ENCODE data around the gene ZNF710.

The ZNF710 gene

DNA sequence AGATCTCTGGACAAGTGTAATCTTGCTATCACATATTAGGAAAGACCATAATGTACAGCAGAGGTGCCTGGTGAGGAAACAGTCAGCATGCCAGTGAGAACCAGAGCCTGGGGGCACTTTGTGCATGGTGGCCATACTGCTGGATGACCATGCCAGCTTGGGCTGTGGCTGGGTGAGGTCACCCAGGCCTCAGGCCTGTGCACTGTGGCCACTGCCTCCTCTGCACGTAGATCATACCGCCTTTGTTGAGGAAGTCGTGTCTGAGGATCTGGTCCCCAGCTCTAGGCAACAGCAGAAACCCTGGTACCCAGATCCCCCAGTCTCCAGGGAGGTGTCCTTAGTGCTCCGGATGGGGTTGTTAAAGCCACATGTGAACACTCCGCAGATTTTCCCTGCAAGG lies 38.9 kb downstream of the ZNF710 start:
- DNase-seq (ENCODE audit: low read depth in 2 of 2), result no peak

DNA sequence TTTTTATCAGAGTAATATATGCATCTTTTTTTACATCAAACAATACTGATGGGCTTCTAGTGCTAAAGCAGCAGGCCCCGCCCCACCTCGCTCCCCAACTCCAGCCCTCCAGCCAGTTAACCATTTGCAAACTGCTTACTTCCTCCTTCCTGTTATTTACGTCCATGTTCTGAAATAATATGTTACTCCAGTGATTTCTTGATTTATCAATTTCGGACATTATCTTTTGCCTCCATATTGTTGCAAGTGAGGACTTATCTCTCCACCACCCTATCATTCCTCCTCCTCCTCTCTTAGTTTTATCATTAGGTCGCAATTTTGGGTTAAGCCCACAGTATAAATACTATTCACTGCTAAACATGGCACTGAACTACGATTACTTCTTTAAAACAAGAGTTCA lies 39.5 kb downstream of the ZNF710 start:
- DNase-seq (ENCODE audit: low read depth in 2 of 2), result no peak

DNA sequence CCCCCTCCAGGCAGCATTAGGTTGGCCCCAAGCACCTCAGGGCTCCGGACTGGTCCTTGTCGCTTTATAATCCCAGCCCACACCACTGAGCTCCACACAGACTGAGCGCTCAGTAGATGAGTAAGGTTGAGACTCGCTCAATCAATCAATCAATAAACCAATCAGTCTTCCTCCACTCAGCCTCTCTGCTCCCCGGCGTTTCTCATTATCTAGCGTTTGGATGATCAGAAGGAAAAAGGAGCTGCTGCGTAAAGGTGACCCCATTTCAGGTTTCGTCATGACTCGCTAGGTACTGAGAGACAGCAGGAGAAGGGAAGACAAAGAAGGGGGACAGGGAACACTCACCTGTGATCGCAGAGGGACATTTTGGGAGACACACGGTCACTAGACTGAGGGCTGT lies 41.2 kb downstream of the ZNF710 start:
- no peak for DNase-seq (ENCODE audit: low read depth in 2 of 2)

DNA sequence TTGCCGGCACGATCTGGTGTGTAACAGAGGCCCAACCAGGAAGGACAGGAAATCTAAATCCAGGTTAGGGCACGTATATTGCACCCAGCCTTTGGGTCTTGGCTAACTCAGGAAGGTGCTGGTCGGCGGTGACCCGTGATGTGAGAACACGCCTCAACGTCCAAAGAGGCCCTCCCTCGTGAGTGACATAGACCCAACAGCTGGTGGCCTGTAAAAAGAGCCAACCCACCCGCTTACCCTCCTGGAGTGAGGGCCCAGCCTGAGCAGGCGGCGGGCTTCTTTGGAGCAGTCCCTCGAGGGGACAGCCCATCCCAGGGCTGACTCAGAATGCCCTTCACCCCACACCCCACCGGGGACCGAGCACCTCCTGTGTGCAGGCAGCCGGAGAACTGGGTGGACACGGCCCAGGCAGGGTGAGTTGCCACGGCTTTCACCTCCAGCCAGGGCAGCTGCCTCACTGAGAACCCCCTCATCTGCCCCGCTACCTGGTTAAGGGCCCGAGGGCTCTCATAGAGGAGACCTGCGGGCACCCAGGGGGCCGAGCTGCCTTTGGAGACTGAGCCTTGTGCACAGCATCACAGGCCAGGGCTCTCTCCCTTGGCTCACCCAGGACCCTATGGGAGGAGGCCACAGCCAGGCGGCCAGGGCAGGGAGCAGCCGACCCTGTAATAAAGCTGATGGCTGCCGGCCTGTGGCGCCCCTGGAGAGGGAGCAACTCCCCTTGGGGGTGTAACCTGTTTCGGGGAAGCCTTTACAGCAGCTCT lies 41.8 kb downstream of the ZNF710 start:
- no peak for DNase-seq (ENCODE audit: low read depth in 2 of 2)

DNA sequence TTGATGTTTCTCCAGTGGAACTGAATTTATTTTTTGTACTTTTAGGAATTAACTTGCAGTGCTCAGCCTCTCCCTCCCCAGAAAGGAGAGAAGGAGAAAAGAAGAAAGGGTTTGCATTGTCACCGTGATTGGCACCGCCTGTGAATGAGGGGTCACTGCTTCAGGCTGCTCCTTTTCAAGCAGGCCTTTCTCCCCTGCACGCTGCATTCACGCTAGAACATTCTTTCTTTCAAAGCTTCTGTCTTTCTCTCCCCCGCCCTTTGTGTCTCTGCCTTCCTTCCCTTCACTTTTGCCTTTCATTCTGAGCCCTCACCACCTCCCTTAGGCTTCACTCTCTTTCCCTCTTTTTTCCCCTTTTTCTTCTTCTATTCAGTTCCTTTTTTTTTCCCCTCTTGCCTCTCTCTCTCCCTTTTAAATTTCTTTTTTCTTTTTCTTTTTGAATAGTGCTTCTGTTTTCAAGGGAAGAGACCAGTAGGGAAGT lies 42.4 kb downstream of the ZNF710 start:
- no peak for DNase-seq (ENCODE audit: low read depth in 2 of 2)

DNA sequence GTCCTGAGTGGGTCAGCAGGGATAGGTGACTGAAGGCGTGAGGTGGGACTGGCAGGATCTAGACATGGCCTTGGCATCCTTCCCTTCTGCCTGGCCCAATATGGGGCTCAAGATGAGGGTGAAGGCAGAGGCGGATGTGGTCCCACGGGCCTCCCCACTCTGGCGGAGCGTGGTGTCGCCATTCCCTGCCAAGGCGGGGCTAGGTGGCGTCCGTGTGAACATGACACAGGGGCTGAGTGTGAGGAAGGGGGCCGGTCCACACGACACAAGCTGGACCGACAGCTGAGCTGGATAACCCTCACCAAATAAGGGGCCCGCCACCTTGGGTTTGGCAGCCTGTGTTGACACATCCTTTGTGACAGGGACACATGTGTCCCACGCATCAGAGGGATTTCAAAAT lies 43.1 kb downstream of the ZNF710 start:
- DNase-seq (ENCODE audit: low read depth in 2 of 2), result no peak

DNA sequence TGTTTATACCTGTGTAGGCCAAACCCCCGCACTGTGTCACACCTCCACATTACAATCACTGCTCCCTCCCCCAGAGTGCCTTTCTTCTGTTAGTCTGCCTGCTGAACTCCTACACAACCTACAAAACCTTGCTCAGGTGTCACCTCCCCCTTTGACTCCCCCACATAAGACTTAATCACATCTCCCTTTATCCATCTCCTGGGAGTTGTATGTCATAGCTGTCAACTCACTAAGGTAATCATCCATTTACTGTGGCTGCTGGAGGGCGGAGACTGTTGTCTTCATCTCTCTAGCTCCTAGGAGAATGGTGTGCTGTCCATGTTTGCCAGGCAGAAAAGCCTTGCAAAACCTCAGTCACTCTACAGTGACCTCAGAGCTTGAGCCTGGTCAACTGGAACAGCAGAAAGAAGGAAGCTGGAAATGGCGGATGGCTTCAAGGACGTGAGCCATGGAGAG lies 43.8 kb downstream of the ZNF710 start:
- no peak for DNase-seq (ENCODE audit: low read depth in 2 of 2)

DNA sequence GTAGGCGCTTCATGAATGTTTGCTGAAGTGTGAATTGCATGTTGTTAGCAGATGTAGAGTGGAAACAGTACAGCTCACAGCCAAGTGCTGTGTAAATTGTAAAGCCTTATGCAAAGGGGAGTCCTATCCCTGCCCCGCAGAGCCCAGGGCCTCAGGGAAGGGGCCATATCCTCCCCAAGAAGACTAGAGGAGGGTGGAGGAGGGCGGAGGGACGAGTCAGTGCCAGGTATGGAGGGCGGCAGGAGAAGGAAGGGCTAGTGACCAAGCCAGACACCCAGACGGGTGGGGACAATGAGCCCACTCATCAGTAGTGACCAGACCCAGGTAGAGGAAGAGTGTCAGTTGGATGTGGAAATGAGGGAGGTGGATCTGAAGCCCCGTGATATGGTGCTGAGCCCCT lies 45.2 kb downstream of the ZNF710 start:
- no peak for DNase-seq (ENCODE audit: low read depth in 2 of 2)

DNA sequence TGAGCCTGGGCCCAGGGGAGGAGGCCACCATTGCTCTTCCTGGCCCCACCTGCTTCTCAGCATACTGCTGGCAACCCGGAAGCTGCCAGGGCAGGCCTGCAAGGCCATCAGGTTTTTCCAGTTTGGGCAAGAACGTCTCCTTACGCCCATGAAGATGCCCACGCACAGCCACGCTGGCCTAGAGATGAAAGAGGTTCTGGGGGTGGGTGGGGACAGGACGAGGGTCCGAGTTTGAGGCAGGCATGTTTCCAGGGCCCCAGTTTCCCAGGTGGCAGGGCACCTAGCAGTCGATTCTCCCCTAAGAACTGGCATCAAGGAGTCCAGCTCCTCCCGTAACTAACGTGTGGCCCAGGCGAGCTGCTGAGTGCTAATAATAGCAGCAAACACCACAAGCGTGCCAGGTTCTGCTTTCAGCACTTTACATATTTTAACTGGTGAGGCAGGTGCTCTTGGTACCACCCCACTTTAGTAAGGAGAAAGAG lies 45.8 kb downstream of the ZNF710 start:
- DNase-seq (ENCODE audit: low read depth in 2 of 2), result no peak

DNA sequence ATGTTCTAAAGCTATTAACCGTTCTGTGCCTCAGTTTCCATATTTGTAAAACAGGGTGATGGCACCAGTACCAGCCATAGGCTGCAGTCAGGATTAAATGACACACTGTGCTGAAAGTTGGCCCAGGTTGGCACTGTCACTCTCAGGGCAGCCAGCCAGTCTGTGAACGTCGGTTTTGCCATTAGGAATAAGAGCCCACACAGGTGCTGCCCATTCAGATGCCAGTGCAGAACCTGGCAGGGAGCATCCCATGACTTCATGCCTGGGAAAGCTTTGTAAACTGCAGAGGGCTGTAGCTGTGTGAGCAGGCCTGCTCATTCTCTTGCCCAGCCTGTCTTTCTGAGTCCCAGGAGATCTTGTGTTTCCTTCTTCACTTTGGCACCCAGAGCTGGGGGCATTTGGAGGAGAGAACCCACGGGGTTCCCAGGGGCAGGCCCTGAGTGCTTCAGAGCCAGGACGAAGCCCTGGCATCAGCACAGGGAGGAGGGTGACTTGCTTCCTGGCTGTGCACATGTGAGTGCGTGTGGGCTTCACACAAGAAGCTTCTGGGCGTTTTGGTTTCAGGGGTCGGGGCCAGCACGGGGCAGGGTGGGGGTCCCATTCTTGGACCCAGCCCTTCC lies 46.9 kb downstream of the ZNF710 start:
- no peak for DNase-seq (ENCODE audit: low read depth in 2 of 2)

DNA sequence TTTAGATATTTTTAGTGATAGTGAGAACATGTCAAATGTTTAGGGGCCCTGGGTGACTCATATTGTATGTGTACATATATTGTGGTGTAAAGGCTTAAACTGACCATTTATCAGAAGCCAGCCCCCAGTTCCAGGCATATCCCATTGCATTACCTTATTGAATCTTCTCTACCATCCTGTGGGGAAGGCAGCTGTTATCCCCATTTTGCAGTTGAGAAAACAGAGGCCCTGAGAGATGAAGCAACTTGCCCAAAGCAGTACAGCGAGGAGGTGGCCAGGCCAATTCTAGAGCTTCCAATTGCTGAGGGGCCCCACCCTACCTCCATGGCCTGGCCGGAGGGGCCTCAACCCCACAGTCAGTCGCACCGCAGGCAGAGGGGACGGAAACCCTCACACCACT lies 47.9 kb downstream of the ZNF710 start:
- no peak for DNase-seq (ENCODE audit: low read depth in 2 of 2)

DNA sequence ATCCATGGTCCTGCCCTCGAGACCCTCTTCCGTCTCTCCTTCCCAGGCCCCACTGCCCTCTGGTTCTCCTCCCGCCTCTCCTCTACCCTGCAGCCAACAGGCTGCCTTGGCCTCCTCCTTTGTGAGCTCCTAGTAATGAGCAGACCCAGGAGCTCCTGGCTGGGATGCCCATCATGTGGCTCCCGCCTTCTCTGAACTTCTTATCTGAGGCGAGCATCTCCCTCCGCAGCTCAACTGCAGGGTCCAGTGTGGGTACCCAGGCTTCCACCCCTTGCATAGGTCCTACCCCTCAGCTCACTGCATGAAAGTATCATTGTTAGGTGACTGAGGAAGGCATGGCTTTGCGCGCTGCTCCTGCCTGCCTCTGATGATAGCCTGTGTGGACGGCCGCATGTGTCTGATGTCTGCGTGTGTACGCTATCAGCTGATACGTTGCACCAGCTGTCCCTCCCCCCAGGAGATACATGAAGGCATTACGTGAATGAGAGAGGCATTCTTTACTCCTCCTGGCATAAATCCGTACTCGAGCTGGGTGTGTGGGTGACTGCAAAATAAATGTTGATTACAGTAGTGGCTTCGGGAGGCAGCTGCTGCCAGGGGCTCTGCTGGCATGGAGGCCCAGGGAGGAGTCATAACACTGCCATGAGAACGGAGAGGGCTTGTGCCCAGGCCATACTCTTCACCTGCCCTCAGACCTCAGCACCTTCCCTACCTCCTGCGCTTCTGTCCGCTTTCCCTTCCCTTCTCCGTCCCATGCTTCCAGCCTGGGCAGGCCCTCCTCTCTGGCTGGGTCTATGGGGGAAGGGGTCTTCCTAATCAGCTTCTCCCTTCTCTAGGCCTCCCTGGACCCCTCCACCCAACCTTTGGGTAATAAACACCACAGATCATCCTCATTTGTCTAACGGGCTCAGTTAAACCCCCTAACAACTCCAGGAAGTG lies 48.8 kb downstream of the ZNF710 start:
- no peak for DNase-seq (ENCODE audit: low read depth in 2 of 2)

DNA sequence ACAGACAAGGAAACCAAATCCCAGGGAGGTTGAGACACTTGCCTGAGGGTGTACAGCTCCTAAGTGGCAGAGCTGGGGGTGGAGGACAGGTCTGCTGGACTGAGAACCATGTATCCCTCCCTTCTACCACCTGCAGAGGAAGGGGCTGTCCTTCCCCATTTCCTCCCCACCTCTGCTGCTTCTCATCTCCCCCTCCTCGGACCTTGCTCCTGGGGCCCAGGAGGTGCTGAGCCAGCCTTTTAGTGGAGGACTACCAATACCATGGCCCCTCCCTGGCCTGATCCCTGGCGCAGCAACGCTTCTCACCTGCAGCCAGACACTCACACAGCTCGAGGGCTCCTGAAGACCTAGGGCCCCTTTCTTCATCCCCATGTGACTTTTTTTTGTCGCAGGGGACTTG lies 50.8 kb downstream of the ZNF710 start:
- DNase-seq (ENCODE audit: low read depth in 2 of 2), result no peak

DNA sequence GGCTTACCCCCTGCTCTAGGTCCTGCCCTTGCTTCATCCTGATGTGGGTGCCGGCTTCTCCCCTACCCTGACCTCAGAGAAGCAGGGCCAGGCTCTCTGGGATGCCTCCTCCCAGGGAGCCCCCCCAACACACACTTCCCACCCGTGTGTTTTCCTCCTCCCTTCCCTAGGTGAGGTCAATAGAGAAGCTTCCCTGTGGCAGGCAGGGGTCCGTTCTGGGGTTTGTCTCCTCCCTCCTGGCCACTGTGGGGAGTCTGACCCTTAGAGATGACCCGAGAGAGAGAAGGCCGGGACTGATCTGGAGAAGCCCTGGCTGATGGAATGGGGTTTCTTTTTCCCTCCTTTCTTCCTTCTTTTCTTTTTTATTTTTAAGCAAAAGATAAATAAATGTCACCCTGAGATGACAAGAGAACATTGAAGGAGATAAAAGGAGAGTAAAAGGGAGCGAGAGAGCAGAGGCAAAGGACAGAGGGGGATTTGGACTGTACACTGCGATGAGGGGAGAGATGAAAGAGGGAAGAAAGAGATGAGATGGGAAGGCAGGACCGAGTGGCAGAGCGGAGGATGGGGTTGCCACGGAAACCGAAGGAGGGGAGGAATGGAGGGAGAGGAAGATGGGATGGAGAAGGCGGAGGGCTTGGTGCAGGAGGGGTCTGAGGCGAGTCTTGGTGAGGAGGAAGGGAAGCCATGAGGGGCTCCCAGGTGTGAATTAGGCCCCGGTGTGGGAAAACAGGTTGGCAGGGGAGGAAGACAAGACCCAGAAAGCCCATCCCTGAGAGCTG lies 52.8 kb downstream of the ZNF710 start:
- DNase-seq (ENCODE audit: low read depth in 2 of 2), result no peak

DNA sequence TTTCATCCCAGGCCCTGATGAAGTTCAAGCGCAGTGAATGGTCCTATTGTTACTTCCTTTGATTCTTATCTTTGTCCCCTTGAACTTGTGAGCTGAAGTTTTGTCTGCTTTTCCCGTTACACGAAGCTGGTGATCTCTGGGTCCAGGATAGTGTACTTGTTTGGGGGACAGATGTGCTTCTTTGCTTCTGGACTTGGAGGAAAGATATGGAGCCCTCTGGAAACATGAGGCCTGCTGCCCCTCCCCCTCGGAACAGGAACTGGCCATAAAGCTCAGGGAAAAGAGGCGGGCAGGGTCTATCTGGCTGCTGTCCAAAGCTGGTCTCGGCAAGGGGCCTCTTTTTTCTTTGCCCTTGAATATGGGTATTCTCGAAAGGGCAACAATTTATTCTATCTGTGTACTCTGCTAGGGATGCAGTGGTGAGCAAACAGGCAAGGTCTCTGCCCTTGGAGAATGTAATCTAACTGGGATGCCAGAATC lies 53.5 kb downstream of the ZNF710 start:
- DNase-seq (ENCODE audit: low read depth in 2 of 2), result no peak

DNA sequence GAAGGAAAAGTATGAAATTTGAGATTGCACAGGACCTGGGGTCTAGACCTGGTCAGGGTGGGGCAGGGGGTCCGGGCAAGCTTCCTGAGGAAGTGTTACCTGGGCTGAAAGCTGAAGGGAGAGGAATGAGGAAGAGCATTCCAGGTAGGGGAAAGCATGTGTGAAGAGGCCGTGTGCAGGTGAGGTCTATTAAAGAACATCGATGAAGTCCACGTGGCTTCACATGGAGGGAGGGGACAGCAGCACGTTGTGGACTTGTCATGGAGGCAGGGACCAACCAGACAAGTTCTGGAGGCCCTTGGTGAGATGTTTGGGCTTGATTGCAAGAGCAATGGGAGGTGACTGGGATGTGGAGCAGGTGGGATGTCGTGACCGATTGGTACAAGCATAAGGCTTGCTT lies 54.1 kb downstream of the ZNF710 start:
- DNase-seq (ENCODE audit: low read depth in 2 of 2), result no peak

DNA sequence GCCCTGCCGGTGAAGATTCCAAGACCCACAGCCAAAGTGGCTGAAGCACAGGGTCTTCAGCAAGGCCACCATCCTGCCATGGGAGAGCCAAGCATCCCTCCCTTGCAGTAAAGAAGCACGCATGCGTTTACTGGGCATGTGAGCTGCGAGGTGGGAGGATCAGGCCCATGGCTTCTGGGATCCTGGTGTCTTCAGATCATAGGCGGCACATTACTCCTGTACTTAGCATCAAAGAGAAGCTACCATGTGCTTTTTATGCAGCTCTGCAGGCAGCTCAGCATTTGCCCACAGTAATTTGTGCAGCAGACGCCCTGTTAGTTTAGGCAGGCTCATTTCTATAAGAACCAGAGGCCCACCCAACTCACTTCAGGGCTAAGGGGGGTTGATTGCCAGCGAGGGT lies 55.4 kb downstream of the ZNF710 start:
- DNase-seq (ENCODE audit: low read depth in 2 of 2), result no peak

DNA sequence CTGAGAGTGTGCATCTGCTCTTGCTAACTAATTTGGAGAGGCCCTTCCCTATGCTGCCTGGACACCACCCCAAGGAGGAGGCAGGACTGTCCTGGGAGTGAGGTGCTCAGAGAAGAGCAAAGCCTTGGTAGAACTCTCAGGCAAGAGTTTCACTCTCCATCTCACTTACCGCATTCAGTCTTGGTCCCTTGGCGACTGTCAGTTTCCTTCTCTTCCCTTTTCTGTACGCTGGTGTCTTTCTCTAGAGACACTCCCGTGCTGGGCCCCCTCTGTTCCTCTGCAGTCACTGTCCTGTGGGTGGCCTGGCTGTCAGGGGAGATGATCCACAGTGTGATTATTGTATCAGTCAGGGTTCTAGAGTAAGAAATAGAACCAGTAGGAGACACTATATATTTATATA lies 57.2 kb downstream of the ZNF710 start:
- no peak for DNase-seq (ENCODE audit: low read depth in 2 of 2)

DNA sequence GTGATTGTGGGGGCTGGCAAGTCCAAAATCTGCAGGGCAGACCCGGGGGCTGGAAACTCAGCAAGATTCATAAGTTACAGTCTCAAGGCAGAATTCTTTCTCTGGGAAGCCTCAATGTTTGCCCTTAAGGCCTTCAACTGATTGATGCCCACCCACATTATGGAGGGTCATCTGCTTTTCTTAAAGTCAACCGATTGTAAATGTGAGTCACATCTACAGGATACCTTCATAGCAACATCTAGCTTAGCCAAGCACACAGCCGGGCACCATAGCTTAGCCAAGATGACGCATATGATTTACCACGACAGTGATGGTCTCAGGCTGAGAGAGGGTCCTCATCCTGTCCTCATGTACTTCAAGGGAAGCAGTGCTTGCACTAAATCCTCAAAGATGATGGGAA lies 57.7 kb downstream of the ZNF710 start:
- DNase-seq (ENCODE audit: low read depth in 2 of 2), result no peak

DNA sequence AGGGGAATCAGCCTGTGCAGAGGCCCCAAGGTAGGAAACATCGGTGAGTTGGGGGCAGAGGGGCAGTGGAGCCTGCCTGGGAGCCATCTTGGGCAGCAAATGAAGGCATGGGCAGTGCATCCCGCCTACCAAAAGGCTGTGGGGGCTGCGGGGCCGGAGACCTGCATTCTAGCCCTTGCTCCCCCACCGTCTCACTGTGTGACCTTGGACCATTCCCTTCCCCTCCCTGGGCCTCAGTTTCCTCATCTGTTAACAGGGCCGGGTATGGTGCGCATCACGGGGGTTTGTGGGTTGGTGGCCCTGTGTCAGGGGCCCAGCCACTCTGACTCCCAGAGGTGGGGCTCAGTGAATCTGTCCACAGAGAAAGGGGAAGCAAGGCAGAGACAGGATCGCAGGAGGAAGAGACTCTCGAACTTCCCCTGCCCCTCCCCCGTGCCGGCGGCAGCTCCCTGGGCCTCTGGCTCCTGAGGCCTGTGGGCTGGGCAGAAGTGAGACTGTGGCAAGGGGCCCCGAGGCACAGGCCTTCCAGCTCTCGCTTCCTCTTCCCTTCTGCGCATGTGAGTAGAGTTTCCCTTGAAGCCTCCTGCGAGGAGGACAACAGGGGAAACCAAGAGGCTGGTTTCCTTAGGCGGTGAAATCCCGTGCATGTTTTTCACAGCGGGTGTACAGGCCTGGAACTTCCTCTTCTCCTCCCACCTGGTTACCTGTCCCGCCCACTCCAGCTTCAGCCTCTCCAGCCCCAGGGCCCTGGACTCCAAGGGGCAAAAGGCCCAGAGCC lies 58.3 kb downstream of the ZNF710 start:
- peak; percentile 69 to 81 for DNase-seq (ENCODE audit: low read depth in 2 of 2)

DNA sequence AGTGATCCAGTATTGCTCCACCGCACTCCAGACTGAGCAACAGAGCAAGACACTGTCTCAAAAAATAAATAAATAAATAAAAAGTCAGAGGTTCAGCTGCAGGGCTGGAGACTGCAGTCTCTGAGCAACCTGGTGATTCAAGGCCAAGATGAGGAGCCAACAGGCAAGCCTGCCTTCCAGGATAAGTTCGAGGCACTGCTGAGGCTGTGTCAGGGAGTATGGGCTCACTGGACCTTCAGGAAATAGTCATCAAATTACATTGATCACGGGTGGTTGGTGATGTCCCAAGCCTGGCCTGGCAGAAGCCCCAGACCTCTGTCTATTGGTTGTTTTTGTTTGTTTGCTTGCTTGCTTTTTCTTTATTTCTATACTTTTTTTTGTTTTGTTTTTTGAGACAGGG lies 59.7 kb downstream of the ZNF710 start:
- no peak for DNase-seq (ENCODE audit: low read depth in 2 of 2)
